Fibroblast of the conjunctiva (primary cell): ENCODE data around the gene TTBK2.
"Not testable (repeated sequence)": the region's sequence is repeated elsewhere in the genome, so short reads cannot be mapped to it uniquely, and the experiment has no call there.

Source experiments
- DNase-seq: peaks from one replicate; pipeline ENCODE4 v3.0.0-alpha.2; 2010; ENCODE audit warnings: low read depth

Gene TTBK2

DNA sequence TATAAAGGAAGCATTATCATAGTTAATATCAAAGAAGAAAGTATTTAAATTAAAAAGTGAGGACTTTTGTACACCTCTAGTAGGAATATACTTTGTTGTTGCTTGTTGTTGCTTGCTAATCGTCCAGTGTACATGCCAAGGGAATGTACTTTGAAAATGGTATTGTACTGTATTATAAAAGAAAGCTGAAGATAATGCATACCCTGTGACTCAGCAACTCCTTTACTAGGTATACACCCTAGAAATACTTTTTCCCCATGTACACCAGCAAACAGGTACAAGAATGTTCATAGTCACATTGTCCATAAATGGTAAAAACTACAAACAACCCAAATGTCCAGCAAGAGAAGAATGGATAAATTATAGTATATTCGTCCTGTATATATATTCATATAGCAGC is 12.0 kb downstream of the TTBK2 start:
- DNase-seq, result no peak

DNA sequence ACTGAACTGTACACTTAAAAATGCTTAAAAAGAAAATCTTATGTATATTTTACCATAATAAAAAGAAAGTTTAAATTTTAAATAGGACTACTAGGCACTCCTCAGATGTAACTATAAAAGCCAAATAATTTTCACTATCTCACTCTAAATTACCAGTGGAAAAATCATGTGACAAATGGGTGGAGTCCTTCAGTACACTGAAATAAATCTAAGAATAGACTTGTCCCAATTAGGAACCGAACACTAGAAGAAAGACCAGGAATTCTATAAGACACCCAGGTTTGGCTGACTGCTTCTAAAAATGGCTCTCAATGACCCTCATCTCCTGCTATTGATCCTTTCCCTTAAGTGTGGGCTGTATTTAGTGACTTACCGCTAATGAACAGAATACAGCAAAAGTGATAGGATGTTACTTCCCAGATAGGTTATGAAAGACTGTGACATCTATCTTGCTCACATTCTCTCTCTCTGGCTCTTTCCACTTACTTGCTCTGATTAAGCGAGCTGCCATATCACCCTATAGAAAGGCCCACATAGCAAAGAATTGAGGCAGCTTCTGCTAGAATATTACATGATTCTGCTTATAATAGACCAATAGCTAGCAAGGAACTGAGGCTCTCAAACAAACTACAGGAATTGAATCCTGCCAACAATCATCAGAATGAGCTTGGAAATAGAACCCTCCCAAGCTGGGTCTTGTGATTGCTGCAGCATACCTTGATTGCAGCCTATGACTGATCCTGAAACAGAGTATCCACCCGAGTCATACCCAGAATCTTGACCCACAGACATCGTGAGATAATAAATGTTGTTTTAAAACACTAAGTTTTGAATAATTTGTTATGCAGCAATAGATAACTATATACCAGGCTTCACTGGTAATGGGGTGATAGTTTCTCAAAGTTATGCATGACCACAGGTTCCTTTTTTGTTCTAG is 16.9 kb downstream of the TTBK2 start:
- DNase-seq, result no peak

DNA sequence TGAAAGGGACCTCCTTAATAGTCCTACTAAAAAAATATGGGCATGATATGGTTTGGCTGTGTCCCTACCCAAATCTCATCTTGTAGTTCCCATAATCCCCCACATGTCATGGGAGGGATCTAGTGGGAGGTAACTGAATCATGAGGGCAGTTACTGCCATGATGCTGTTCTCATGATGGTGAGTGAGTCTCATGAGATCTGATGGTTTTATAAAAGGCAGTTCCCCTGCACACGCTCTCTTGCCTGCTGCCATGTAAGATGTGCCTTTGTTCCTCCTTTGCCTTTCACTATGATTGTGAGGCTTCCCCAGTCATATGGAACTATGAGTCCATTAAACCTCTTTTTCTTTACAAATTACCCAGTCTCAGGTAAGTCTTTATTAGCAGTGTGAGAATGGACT is 26.7 kb downstream of the TTBK2 start:
- DNase-seq, result not testable (repeated sequence)

DNA sequence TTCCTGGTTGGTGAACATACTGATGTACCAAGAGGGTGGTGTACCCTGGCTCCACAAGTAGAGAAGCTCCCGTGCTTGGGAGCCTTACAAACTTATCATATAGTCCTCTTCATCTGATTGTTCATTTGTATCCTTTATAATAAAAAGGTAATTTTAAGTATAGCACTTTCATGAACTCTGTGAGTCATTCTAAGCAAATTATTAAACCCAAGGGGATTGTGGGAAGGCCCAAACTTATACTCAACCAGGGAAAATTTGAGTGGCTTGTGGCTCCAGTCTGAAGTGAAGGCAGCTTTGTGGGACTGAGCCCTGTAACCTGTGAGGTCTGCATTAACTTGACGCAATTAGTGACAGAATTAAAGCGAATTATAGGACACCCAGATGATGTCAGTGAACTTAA is 29.0 kb downstream of the TTBK2 start:
- no peak for DNase-seq

DNA sequence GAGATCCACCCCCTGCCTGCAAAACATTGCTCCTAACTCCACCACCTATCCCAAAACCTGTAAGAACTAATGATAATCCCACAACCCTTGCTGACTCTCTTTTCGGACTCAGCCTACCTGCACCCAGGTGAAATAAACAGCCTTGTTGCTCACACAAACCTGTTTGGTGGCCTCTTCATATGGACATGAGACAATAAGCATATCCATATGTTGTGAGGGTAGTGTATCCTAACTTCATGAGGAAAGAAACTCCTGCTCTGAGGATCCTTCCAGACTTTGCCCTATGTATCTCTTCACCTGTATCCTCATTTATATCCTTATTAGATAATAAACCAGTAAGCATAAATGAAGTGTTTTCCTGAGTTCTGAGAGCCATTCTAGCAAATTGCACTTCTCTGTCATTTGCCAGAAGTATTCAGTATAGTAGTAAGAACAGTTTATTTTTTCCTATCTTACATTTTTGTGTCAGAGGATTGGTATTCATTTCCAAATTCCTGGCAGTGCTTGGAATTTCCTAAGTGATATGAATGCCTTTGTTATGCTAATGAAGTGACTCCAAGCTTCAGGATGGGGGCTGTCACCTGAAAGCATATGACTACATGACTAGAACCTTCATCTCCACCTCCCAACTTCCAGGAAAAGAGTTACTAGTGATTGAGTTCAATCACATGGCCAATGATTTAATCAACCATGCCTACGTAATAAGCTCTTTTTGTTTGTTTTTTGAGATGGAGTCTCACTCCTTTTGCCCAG is 30.2 kb downstream of the TTBK2 start:
- no peak for DNase-seq

DNA sequence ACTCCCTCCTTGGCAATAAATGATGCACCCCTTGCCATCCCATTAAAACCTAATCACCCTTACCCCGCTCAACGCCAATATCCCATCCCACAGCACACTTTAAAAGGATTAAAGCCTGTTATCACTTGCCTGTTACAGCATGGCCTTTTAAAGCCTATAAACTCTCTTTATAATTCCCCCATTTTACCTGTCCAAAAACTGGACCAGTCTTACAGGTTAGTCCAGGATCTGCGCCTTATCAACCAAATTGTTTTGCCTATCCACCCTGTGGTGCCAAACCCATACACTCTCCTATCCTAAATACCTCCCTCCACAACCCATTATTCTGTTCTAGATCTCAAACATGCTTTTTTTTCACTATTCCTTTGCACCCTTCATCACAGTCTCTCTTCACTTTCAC is 33.2 kb downstream of the TTBK2 start:
- not testable (repeated sequence) for DNase-seq

DNA sequence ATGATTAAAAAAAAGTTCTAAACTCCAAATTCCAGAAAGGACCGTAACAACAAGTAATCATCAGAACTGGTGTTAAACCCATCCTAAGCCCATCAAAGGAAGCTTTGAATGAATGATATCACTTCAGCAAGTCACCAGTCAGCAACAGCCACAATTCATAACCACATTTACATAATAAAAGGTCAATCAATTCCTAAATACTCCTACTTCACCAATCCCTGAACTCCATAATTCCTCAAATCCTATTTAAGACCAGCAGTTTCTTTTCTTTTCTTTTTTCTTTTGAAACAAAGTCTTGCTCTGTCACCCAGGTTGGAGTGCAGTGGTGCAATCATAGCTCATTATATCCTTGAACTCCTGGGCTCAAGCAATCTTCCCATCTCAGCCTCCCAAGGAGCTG is 40.5 kb downstream of the TTBK2 start:
- DNase-seq, result no peak

DNA sequence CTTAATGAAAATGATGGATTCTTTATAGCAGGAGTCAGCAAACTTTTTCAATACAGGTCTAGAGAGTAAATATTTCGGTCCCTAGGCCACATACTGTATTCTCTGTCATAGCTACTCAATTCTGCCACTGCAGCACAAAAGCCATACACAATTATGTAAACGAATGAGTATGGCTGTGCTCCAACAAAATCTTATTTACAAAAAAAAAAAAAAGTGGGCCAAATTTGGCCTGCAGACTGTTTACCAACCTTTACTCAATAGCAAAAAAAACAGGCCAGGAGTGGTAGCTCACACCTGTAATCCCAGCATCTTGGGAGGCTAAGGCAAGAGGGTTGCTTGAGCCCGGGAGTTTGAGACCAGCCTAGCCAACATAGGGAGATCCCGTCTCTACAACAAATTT is 41.1 kb downstream of the TTBK2 start:
- DNase-seq, result no peak

DNA sequence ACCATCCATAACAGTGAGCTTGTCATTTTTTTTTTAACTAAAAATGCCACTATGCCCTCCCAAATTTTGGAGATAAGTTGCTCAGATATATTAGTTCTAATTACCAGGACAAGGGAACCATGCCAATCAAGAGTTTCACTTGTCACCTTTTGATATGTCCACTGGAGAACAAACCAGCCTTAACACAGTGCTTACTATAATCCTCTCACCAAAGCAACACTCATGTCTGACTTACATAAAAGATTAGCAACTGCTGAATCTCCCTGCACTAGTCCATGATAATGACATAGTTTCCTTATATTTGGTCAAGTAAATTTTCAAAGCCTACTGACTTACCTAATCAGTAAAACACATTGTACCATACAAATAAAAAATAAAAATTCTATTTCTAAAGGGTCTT is 44.4 kb downstream of the TTBK2 start:
- DNase-seq, result no peak

DNA sequence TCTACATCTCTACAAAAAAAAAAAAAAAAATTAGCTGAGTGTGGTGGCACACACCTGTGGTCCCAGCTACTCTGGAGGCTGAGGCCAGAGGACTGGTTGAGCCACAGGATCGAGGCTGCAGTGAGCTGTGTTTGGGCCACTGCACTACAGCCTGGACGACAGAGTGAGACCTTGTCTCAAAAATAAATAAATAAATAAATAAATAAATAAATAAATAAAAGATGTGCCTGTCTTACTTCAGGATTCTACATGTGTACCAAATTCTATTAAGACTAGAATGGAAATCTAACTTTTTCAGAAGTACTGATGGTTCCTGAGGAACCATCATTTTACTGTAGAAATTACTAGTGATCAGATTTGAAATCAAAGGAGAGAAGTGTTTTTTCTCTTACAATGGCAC is 51.9 kb downstream of the TTBK2 start:
- DNase-seq, result no peak

DNA sequence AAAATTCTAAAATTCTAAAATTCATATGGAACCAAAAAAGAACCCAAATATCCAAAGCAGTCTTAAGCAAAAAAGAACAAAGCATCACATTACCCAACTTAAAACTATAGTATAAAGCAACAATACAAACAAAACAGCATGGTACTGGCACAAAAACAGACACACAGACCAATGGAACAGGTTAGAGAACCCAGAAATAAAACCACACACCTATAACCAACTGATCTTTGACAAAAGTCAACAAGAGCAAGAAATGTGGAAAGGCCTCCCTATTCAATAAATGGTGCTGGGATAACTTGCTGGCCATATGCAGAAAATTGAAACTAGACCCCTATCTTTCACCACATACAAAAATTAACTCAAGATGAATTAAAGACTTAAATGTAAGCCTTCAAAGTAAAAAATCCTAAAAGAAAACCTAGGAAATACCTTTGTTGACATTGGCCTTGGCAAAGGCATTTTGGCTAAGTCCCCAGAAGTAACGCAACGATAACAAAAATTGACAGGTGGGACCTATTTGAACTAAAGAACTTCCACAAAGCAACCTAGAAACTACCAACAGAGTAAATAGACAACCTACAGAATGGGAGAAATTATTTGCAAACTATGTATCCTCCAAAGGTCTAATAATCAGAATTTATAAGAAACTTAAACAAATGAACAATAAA is 56.9 kb downstream of the TTBK2 start:
- DNase-seq, result no peak

DNA sequence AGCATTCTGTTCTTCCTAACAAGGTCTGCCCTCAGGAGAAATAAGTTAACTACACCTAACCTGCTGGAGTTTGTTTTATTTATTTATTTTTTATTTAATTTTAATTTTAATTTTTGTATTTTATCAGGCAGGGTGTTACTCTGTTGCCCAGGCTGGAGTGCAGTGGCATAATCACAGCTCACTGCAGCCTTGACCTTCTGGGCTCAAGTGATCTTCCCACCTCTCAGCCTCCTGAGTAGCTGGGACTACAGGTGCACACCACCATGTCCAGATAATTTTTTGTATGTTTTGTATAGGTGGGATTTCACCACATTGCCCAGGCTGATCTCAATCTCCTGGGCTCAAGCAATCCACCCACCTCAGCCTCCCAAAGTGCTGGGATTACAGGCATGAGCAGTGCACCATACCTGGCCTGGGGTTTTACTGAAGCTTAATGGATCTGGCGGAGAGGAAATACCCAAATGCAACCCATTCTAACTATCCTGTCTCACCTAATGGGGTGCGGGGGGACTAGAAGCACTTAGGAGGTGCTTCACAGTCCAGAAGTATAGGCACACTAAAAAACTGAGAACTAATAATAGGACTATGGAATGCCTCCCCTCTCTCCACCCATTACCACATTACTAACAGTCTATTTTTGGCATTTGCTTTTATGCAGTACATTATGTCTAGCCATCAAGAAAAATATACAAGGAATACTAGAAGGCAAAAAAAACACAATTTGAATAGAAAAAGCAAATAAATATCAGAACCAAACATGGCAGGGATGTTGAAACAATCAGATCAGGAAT is 61.4 kb downstream of the TTBK2 start:
- DNase-seq, result no peak

DNA sequence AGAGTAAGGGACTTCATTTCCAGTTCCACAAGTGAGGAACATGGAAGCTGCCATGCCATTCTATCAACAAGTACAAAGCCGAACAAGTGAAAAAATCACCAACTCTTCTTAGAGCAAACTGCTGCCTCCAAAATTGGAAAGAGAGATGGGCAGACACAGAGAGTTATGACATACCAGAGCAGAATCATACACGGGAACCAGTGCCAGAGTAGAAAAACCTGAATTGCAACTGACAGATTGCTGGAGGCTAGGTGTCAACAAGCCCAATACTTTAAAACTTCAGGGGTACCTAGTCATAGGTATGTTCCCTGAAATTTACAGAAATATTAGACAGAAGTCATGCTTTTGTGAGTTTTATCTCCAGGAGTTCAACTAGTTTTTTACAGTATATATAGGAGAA is 62.0 kb downstream of the TTBK2 start:
- DNase-seq, result no peak

DNA sequence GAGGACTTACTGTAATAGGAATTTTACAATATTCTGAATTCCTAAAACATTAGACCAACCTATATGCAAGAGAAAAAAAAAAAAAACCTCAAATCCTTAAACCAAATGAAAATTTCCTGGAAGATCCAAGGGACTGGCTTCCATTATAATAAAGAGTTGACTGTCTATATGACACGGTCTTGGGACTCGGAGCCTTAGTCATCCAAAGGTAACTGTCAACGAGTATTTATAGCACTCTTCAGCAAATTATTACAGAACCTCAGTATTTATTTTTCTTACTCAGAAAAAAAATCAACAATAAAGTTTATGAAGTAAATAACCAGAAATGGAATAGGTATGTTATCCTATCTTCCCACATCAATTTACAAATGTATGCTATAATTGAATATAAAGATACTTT is 66.0 kb downstream of the TTBK2 start:
- DNase-seq, result no peak

DNA sequence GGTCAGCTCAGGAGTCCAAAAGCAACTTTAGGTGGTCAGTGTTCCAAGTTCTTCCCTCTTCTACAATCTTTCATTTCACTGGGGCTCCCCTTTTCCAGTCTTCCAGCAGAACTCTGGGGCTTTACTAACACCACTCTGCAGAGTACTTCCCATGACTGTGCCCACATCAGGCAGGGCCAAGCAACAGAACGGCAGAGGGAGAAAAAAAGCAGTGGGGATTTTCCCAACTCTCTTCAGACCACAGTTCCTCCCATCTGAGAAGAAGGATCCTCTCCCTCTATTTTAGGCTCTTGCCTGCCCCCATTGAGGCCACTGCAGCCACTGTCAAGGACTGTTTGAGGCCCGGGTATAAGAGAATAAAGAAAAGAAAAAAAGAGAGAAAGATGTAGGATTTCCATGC is 70.7 kb downstream of the TTBK2 start:
- no peak for DNase-seq

DNA sequence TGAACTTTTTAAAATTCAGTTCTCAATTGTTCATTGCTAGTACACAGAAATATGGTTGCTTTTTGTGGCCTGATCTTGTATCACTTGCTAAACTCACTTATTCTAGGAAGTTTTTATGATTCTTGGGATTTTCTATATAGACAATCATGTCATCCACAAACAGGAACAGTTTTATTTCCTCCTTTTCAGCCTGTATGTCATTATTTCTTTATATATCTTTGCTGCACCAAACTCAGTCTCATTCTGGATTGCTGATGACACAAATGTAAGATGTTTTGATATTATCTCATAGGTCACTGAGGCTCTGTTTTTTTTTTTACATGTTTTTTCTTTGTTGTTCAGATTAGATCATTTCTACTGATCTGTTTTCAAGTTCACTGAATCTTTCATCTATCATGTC is 71.7 kb downstream of the TTBK2 start:
- DNase-seq, result no peak

DNA sequence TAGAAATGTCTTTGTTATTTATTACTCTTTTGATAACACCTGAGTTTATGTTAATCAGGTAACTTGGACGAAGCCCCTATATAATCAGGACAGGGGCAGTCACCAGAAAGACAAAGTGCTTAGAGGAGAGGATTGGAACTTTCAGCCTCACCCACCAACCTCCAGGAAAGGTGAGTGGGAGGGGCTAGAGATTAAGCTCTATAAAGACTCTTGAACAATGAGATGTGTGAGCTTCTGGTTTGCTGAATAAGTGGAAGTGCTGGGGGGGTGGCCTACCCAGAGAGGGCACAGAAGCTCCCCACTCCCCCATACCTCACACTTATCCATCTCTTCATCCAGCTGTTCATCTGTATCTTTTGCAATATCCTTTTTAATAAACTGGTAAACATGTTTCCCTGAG is 73.9 kb downstream of the TTBK2 start:
- no peak for DNase-seq

DNA sequence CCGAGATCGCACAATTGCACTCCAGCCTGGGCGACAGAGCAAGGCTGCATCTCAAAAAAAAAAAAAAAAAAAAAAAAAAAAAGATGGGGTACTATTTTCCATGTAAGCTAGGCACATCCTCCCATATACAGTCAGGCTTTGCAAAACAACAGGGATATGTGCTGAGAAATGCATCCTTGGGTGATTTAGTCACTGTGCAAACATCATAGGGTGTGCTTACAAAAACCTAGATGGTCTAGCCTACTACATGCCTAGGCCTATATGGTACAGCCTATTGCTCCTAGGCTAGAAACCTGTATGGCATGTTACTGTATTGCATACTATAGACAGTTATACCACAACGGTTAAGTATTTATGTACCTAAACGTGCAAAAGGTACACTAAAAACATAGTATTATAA is 75.0 kb downstream of the TTBK2 start:
- no peak for DNase-seq

DNA sequence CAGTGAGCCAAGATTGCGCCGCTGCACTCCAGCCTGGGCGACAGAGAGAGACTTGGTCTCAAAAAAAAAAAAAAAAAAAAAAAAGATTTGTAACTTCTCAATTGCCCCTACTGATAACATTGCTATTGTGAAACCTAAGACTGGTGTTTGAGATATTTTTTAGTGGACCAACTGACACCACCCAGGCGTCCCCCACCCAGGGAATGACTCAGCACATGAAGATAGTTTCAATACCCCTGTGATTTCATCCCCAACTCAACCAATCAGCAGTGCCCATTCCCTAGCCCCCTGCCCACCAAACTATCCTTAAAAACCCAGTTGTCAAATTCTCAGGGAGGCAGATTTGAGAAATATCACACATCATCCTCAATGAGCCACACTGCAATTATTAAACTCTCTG is 76.9 kb downstream of the TTBK2 start:
- DNase-seq, result no peak

DNA sequence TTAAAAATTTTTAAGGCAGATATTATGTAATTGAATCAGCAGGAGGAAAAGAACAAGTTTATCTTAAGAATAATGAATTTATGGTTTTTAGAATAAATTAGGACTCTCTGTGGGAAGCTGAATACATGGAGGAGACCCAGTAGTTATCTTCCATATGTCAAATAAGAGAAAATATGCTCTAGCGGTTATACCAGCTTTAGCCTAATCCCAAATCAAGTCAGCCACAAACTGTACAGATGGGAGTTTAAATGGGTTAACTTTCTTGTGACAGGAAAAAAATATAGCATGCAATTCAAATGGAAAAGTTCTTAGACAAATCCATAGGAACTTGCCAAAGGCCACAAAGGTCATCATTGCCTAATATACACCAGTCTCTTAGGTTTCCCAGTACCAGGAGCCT is 84.3 kb downstream of the TTBK2 start:
- no peak for DNase-seq

DNA sequence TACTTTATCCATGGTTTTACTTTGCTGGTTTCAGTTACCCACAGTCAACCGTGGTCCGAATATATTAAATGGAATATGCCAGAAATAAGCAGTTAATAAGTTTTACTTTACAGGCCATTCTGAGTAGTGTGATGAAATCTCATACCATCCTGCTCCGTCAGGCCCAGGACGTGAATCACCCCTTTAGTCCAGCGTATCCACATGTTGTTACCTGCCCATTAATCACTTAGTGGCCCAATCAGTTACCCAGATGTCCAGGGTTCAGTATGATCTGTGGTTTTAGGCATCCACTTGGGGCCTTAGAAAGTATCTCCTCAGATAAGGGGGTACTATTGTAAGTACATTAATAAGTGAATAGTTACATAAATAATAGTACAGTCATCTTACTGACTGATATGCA is 88.0 kb downstream of the TTBK2 start:
- peak; percentile 55 for DNase-seq

DNA sequence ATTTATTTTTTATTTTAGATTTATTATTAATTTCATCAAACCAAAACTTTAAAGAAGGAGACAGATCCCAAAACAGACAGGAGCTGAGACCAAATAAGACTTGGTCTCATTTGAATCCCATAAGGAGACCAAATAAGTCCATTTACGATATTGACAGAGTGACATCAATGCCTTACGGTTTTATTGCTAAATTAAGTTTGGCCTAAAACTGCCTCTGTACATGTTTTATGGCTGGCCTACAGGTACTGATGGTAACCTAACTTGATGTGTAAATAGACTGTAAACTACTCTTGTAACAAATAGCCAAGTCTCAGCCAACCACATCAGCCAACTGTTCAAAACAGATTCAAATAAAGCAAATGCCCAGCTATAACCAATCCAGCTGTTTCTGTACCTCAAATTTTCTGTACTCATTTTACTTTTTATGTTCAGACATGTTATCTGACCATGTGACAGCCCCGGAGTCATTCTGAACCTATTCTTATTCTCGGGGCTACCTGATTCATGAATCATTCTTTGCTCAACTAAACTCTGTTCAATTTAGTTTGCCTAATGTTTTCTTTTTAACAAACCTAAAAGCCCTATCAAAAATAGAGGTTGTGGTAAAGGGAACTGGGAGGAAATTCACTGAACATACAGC is 94.2 kb downstream of the TTBK2 start:
- no peak for DNase-seq
